ENCODE results near the gene SPATA13. TPM values are rescaled to one million over a fixed set of nuclear protein-coding genes. Genes with fewer than 3 reads are reported as not detected.
"Not testable (repeated sequence)": the region's sequence is repeated elsewhere in the genome, so short reads cannot be mapped to it uniquely, and the experiment has no call there.

SPATA13 gene
- total RNA-seq, 1 donor from 2014 or later, result 30.6 TPM

GRCh38 chr13:24341439-24341838 lies 180.9 kb downstream of the SPATA13 start:
- FAIRE-seq (no peak), DNase-seq (ENCODE audit: low spot score in 2 of 2) (no peak)

- DNase-seq (ENCODE audit: low spot score in 2 of 2), result no peak
- no peak for FAIRE-seq
These were observed 187.9 kb downstream of the SPATA13 start for GRCh38 chr13:24348385-24348784.

- FAIRE-seq, result no peak
- DNase-seq (ENCODE audit: low spot score in 2 of 2), result no peak
These were observed 188.4 kb downstream of the SPATA13 start for GRCh38 chr13:24348797-24349515.

DNA sequence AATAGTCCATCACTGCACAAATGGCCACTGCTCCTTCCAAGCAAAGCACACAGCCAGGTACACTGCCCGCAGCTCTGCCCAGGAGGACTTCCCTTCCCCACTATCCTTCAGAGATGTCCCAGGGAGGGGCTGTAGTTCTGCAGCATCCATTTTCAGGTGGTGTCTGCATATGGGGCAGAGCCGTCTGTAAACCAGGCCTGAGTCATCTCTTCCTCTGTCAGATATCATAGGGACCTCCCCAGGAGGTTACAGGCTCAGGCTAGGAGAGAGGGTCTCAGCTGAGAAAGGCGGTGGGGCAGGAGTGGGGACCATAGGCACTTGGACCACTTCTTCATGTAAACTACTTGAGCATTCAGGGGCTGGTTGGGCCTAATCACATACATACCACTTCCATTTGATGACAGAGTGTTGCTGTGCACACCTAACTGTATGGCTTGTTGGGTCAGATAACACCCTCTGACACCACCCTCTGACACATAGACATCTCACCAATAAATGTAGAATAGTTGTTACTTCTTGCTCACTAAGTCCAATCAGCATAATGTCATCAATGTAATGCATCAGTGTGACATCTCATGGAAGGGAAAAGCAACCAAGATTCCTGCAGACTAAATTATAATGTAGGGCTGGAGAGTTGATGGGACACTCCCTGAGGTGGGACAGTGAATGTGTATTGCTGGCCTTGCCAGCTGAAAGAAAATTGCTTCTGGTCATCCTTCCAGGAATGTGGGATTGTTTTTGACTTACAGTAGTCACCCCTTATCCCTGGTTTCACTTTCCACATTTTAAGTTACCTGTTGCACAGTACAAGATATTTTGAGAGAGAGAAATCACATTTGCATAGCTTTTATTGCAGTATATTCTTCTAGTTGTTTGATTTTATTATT lies 189.5 kb downstream of the SPATA13 start:
- FAIRE-seq; DNase-seq (ENCODE audit: low spot score in 2 of 2): not testable (repeated sequence)

GRCh38 chr13:24351423-24351822 lies 190.9 kb downstream of the SPATA13 start:
- no peak for FAIRE-seq
- DNase-seq (ENCODE audit: low spot score in 2 of 2), result no peak

- FAIRE-seq (no peak), DNase-seq (ENCODE audit: low spot score in 2 of 2) (no peak)
These were observed 193.2 kb downstream of the SPATA13 start for GRCh38 chr13:24353736-24354135.

- FAIRE-seq, result no peak
These were observed 194.6 kb downstream of the SPATA13 start for GRCh38 chr13:24355103-24355502.

DNA sequence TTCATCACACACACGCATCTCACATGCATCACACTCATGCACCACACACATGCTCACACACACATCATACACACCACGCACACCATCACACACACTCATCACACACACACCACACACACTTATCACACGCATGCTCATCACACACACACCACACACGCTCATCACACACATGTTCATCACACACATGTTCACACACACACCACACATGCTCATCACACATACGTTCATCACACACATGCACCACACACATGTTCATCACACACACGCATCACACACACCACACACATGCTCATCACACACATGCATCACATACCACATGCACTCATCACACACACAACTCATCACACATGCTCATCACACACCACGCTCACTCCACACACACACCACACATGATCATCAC lies 195.8 kb downstream of the SPATA13 start:
- FAIRE-seq, result no peak

More at GRCh38 chr13:24355103-24355502, 194.6 kb downstream of the SPATA13 start:
- no peak for DNase-seq (ENCODE audit: low spot score in 2 of 2)

More for the DNA sequence above, 195.8 kb downstream of the SPATA13 start:
- no peak for DNase-seq (ENCODE audit: low spot score in 2 of 2)

Small RNAs within 50 kb of the gene (small RNA-seq; reads per million reads assigned to genes)
- gene MIR2276, result not detected

Other genes with a start within 250 kb of the SPATA13 start
- under 0.01 TPM for gene C1QTNF9, start 148.9 kb downstream of the SPATA13 start, total RNA-seq